PC-9 (cell line): Measurements from ENCODE around the gene MKNK2.

Source experiments
- EZH2 ChIP-seq: fragments of 200-600 bp; sonication (generic); IDR thresholded peaks from 2 replicates; pipeline ENCODE4 v1.8.0; 2017; ENCODE audit warnings: antibody characterized with exemption, low read depth
- TF ChIP-seq, protein P1 (sequence below): fragments of 200-600 bp; sonication (generic); conservative IDR thresholded peaks from 2 replicates; pipeline ENCODE4 v1.6.1; 2017; ENCODE audit warnings: mixed run types, antibody characterized with exemption, mild to moderate bottlenecking, moderate library complexity

DNA sequence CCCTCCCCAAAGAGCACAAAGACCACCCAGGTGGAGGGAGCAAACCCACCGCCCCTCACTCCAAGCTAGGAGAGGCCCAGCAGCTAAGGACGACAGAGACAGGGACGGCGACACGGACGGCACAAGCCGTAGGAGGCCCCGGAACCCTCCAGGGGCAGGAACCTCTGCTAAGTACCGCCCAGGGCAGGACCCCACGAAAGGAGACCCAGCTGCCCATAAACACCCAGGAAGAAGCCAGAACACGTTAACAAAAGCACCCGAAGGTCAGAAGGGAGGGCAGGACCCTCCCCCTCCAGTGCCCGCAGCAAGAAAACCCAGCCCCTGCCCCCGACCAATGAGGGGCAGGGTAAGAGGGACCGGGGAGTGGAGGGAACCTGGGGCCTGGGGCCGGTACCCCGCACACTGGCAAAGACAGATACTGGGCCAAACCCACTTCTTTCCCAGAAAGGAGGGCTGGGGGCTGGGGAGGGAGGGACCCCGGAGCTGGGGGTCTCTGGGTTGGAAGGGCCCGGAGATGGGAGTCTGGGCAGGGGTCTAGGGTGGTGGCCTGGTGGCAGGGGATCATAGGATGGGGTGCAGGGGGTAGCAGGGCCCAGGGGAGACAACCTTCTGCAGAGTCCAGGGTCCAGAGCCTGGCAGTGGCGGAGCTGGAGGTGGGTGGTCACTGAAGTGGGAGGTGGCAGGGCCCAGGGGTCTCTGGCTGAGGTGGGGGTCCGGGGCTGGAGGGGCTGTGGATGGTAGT, 37.9 kb downstream of the MKNK2 start:
- TF ChIP-seq, protein P1, sequence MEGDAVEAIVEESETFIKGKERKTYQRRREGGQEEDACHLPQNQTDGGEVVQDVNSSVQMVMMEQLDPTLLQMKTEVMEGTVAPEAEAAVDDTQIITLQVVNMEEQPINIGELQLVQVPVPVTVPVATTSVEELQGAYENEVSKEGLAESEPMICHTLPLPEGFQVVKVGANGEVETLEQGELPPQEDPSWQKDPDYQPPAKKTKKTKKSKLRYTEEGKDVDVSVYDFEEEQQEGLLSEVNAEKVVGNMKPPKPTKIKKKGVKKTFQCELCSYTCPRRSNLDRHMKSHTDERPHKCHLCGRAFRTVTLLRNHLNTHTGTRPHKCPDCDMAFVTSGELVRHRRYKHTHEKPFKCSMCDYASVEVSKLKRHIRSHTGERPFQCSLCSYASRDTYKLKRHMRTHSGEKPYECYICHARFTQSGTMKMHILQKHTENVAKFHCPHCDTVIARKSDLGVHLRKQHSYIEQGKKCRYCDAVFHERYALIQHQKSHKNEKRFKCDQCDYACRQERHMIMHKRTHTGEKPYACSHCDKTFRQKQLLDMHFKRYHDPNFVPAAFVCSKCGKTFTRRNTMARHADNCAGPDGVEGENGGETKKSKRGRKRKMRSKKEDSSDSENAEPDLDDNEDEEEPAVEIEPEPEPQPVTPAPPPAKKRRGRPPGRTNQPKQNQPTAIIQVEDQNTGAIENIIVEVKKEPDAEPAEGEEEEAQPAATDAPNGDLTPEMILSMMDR: no peak
- no peak for TF ChIP-seq EZH2
